LNCaP clone FGC (cell line): ENCODE data around the gene SNAI1.

Experiments used
- DNase-seq: peaks from one replicate; pipeline ENCODE4 v3.0.0-alpha.2; 2011; ENCODE audit warnings: low read depth
- H3K4me3 ChIP-seq: 2 replicates; pipeline ENCODE4 v1.5.1; 2011; ENCODE audit warnings: mild to moderate bottlenecking, low read depth, low read length, control low read depth
- TF ChIP-seq, protein P1 (sequence below): IDR thresholded peaks from 2 replicates; pipeline ENCODE4 v1.5.1; 2012; ENCODE audit warnings: mild to moderate bottlenecking; ENCODE audit not compliant: control insufficient read depth, insufficient read depth; ENCODE audit errors: extremely low read depth

The SNAI1 gene

DNA sequence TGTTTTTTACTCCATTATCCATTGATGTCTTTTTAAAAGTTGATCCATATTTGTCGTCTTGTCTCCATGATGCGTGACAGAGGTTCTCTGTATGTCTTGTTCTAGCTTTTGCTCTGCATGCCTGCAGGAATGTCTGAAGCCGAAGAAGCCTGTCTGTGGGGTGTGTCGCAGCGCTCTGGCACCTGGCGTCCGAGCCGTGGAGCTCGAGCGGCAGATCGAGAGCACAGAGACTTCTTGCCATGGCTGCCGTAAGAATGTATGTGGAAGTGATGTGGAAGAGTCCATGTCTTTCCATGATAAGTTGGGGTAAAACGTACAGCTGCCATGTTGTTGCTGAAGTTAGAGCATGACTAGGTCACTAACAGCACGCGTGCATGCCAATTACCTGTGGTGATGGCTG, 41.3 kb upstream of the SNAI1 start:
- TF ChIP-seq, protein P1, sequence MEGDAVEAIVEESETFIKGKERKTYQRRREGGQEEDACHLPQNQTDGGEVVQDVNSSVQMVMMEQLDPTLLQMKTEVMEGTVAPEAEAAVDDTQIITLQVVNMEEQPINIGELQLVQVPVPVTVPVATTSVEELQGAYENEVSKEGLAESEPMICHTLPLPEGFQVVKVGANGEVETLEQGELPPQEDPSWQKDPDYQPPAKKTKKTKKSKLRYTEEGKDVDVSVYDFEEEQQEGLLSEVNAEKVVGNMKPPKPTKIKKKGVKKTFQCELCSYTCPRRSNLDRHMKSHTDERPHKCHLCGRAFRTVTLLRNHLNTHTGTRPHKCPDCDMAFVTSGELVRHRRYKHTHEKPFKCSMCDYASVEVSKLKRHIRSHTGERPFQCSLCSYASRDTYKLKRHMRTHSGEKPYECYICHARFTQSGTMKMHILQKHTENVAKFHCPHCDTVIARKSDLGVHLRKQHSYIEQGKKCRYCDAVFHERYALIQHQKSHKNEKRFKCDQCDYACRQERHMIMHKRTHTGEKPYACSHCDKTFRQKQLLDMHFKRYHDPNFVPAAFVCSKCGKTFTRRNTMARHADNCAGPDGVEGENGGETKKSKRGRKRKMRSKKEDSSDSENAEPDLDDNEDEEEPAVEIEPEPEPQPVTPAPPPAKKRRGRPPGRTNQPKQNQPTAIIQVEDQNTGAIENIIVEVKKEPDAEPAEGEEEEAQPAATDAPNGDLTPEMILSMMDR = no peak
- H3K4me3 ChIP-seq = no peak overlapping the region
- DNase-seq = no peak

GRCh38 chr20:49942303-49942702, 40.5 kb upstream of the SNAI1 start:
- no peak for DNase-seq
- H3K4me3 ChIP-seq = no peak overlapping the region
- TF ChIP-seq, protein P1 = no peak

DNA sequence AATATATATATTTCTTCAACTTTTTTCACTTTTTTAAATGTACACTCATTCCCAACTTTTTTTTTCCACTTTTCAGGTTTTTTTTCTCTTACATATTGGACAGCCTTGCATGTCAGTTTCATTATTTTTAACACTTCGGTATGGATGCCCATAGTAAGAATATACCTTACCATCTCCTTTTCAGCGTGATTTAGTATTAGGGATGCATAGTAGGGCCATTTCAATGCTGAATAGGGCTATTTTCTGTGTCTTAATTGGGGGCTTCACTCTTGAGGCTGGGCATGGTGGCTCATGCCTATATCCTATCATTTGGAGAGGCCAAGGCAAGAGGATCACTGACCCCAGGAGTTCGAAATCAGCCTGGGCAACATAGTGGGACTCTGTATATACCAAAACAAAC, 39.8 kb upstream of the SNAI1 start:
- TF ChIP-seq, protein P1 = no peak
- no peak overlapping the region for H3K4me3 ChIP-seq
- no peak for DNase-seq

GRCh38 chr20:49945306-49945700, 37.5 kb upstream of the SNAI1 start:
- TF ChIP-seq, protein P1 = no peak
- no peak for DNase-seq
- no peak overlapping the region for H3K4me3 ChIP-seq

GRCh38 chr20:49945701-49946477, 36.9 kb upstream of the SNAI1 start:
- no peak overlapping the region for H3K4me3 ChIP-seq
- TF ChIP-seq, protein P1 = no peak
- DNase-seq = no peak

DNA sequence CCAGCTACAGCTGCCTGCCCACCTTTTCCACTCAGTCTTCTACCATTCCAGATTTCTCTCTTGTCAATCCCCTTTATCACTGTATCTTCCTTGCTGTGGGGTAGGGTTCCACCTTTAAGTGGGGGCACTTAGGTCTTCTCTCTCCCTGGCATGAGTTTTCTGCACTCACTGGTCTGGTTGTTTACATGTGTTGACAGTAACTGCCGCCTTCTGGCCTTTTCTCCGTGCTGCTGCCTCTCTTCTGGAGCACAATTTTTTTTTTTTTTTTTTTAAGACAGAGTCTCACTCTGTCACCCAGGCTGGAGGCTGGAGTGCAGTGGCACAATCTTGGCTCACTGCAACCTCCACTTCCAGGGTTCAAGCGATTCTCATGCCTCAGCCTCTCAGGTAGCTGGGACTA, 34.6 kb upstream of the SNAI1 start:
- TF ChIP-seq, protein P1 = no peak
- no peak for DNase-seq
- no peak overlapping the region for H3K4me3 ChIP-seq
